NCI-H2081 (cell line): ENCODE data around the gene MMP23B.
"Not testable (repeated sequence)": the region's sequence is repeated elsewhere in the genome, so short reads cannot be mapped to it uniquely, and the experiment has no call there.

Experiments
- DNase-seq, 2 experiments: peaks; one replicate each; lab custom pipeline; 2025; lab: John Stamatoyannopoulos, UW

Gene MMP23B

GRCh38 chr1:1666526-1666925 is 34.6 kb downstream of the MMP23B start:
- DNase-seq: no peak

- DNase-seq: no peak
Observed at GRCh38 chr1:1669468-1670440, 37.8 kb downstream of the MMP23B start.

GRCh38 chr1:1670866-1671265 is 38.9 kb downstream of the MMP23B start:
- DNase-seq: no peak

GRCh38 chr1:1671365-1672119 is 39.6 kb downstream of the MMP23B start:
- no peak for DNase-seq

GRCh38 chr1:1672181-1672965 is 40.4 kb downstream of the MMP23B start:
- DNase-seq: no peak

- not testable (repeated sequence) for DNase-seq
Observed at GRCh38 chr1:1674806-1675205, 42.8 kb downstream of the MMP23B start.

- DNase-seq: not testable (repeated sequence)
Observed at GRCh38 chr1:1675218-1675617, 43.2 kb downstream of the MMP23B start.

GRCh38 chr1:1676087-1676486 is 44.1 kb downstream of the MMP23B start:
- not testable (repeated sequence) for DNase-seq

- DNase-seq: no peak
Observed at GRCh38 chr1:1677718-1678580, 46.0 kb downstream of the MMP23B start.

- DNase-seq: no peak
Observed at GRCh38 chr1:1678581-1679380, 46.8 kb downstream of the MMP23B start.

GRCh38 chr1:1680031-1680911 is 48.3 kb downstream of the MMP23B start:
- DNase-seq: no peak

- DNase-seq: no peak
Observed at GRCh38 chr1:1680912-1681273, 48.9 kb downstream of the MMP23B start.

- no peak for DNase-seq
Observed at GRCh38 chr1:1683104-1683905, 51.3 kb downstream of the MMP23B start.
